HepG2 (cell line): ENCODE measurements around the gene PRKN.

Experiments
- CBX1 ChIP-seq: IDR thresholded peaks from one replicate; pipeline ENCODE4 v1.6.1; 2016; ENCODE audit warnings: antibody characterized with exemption, low read depth
- CREB1 ChIP-seq, 2 experiments: fragments of 450-650 bp in 1 of 2; IDR thresholded peaks; 2 replicates each; pipeline ENCODE4 v1.6.1; 2016 to 2017; ENCODE audit warnings: control low read depth in 1 of 2, mild to moderate bottlenecking in 1 of 2, missing compliant biosample characterization in 1 of 2, missing genetic modification characterization in 1 of 2
- NFE2 ChIP-seq: sonication (generic); formaldehyde crosslinking; IDR thresholded peaks from 2 replicates; pipeline ENCODE4 v1.4.0; 2020; ENCODE audit warnings: missing genetic modification reagents
- NR1H2 ChIP-seq: sonication (generic); formaldehyde crosslinking; IDR thresholded peaks from 2 replicates; pipeline ENCODE4 v1.8.1; 2022; ENCODE audit warnings: low read depth, missing genetic modification reagents, borderline replicate concordance
- POLR2A ChIP-seq, 2 experiments: IDR thresholded peaks; 2 replicates each; pipeline ENCODE4 v1.6.1; 2011; ENCODE audit warnings: low read depth in 2 of 2, low read length in 2 of 2, mild to moderate bottlenecking in 1 of 2, moderate library complexity in 1 of 2; ENCODE audit not compliant: insufficient read depth in 1 of 2
- RELA ChIP-seq: sonication (generic); formaldehyde crosslinking; IDR thresholded peaks from 2 replicates; pipeline ENCODE4 v1.4.0; 2020; ENCODE audit warnings: missing genetic modification reagents
- U2AF1 ChIP-seq: fragments of 200-400 bp; formaldehyde crosslinking; optimal IDR thresholded peaks from 2 replicates; pipeline ENCODE3; 2017; ENCODE audit warnings: mild to moderate bottlenecking, low read depth, low read length
- YY1 ChIP-seq: IDR thresholded peaks from 2 replicates; pipeline ENCODE4 v1.6.1; 2011; ENCODE audit warnings: low read length, low read depth, moderate library complexity, mild to moderate bottlenecking; ENCODE audit not compliant: insufficient read depth, insufficient replicate concordance
- ZFYVE20 ChIP-seq: sonication (generic); formaldehyde crosslinking; IDR thresholded peaks from 2 replicates; pipeline ENCODE4 v1.8.0; 2023; ENCODE audit warnings: low read depth, mild to moderate bottlenecking, moderate library complexity, missing genetic modification reagents, borderline replicate concordance
- ZNF652 ChIP-seq: IDR thresholded peaks from 2 replicates; pipeline ENCODE4 v1.6.1; 2016; ENCODE audit warnings: low read depth, borderline replicate concordance
- ZSCAN20 ChIP-seq: sonication (generic); formaldehyde crosslinking; IDR thresholded peaks from 2 replicates; pipeline ENCODE4 v1.4.0; 2020; ENCODE audit warnings: missing genetic modification reagents, mild to moderate bottlenecking, borderline replicate concordance
- TF ChIP-seq, protein P1 (sequence below): sonication (generic); formaldehyde crosslinking; IDR thresholded peaks from 2 replicates; pipeline ENCODE4 v1.4.0; 2020; ENCODE audit warnings: missing genetic modification reagents
- TF ChIP-seq, protein P2 (sequence below): sonication (generic); formaldehyde crosslinking; conservative IDR thresholded peaks from 2 replicates; pipeline ENCODE4 v1.4.0; 2020; ENCODE audit warnings: missing genetic modification reagents

DNA sequence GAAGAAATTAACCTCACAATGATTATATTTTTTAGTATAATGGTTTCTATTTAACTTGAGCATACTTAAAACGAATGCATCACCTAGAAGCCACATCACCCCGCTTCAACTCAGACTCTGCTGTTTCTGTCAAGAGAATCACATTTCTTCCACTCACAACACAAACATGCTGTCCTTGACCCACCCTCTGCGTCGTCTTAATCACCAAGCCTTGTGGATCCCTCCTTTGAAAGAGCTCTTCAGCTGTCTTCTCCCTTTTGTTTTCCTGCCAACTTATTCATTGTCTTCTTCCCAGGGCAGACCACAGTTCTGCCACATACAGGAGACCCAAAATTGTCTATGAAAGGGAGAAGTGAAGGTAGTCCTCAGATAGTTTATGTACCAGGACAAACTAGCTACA lies 858.1 kb downstream of the PRKN start:
- TF ChIP-seq, protein P1, sequence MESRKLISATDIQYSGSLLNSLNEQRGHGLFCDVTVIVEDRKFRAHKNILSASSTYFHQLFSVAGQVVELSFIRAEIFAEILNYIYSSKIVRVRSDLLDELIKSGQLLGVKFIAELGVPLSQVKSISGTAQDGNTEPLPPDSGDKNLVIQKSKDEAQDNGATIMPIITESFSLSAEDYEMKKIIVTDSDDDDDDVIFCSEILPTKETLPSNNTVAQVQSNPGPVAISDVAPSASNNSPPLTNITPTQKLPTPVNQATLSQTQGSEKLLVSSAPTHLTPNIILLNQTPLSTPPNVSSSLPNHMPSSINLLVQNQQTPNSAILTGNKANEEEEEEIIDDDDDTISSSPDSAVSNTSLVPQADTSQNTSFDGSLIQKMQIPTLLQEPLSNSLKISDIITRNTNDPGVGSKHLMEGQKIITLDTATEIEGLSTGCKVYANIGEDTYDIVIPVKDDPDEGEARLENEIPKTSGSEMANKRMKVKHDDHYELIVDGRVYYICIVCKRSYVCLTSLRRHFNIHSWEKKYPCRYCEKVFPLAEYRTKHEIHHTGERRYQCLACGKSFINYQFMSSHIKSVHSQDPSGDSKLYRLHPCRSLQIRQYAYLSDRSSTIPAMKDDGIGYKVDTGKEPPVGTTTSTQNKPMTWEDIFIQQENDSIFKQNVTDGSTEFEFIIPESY (CRISPR knock-in tag): no peak
- TF ChIP-seq POLR2A (IDR thresholded peaks at IDR 0.05; ENCODE audit: insufficient read depth in 1 of 2, low read depth in 2 of 2, low read length in 2 of 2) (no peak), U2AF1 (no peak), NR1H2 (CRISPR knock-in tag) (no peak), NFE2 (no peak), YY1 (no peak), ZSCAN20 (CRISPR knock-in tag) (no peak), CREB1 (IDR thresholded peaks at IDR 0.05) (no peak), CREB1 (CRISPR knock-in tag; IDR thresholded peaks at IDR 0.05) (no peak), ZNF652 (CRISPR knock-in tag) (no peak), RELA (no peak), CBX1 (no peak), ZFYVE20 (CRISPR knock-in tag) (no peak)
- TF ChIP-seq, protein P2, sequence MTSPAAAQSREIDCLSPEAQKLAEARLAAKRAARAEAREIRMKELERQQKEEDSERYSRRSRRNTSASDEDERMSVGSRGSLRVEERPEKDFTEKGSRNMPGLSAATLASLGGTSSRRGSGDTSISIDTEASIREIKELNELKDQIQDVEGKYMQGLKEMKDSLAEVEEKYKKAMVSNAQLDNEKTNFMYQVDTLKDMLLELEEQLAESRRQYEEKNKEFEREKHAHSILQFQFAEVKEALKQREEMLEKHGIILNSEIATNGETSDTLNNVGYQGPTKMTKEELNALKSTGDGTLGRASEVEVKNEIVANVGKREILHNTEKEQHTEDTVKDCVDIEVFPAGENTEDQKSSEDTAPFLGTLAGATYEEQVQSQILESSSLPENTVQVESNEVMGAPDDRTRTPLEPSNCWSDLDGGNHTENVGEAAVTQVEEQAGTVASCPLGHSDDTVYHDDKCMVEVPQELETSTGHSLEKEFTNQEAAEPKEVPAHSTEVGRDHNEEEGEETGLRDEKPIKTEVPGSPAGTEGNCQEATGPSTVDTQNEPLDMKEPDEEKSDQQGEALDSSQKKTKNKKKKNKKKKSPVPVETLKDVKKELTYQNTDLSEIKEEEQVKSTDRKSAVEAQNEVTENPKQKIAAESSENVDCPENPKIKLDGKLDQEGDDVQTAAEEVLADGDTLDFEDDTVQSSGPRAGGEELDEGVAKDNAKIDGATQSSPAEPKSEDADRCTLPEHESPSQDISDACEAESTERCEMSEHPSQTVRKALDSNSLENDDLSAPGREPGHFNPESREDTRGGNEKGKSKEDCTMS: no peak
